A549 (cell line): ENCODE measurements around the gene OCRL. TPM values are rescaled to one million over a fixed set of nuclear protein-coding genes. Genes with fewer than 3 reads are reported as not detected.
"Not testable (repeated sequence)": the region's sequence is repeated elsewhere in the genome, so short reads cannot be mapped to it uniquely, and the experiment has no call there.

ENCODE experiments used
- ATAC-seq, 2 experiments: fragments of 200-7000 bp in 1 of 2; fragments of >200 bp in 1 of 2; cut with Nextera tagmentation in 1 of 2; cut with Tn5 transposase in 1 of 2; 3 replicates each; pipeline versions ENCODE4 v1.8.0 to v1.9.1; 2018 to 2020; ENCODE audit warnings: mild to moderate bottlenecking in 1 of 2, moderate library complexity in 1 of 2
- CTCF ChIA-PET: fragments of 300-600 bp; sonication (Branson Sonifier 250); formaldehyde crosslinking; extraction: SDS; loops from one replicate; lab custom pipeline; 2021; ENCODE audit warnings: antibody characterized with exemption, inconsistent platforms; lab: Yijun Ruan, JAX
- POLR2A ChIA-PET: fragments of 350-600 bp; formaldehyde crosslinking; extraction: SDS; loops from one replicate; lab custom pipeline; 2021; ENCODE audit warnings: antibody characterized with exemption, inconsistent platforms; lab: Yijun Ruan, JAX
- DNase-seq, 2 experiments: peaks; one replicate each; pipeline versions ENCODE4 v3.0.0 to v3.0.0-alpha.2; 2011 to 2016; ENCODE audit warnings: low read depth in 1 of 2, low spot score in 1 of 2
- FAIRE-seq: peaks from 2 replicates; lab custom pipeline; 2011; peaks lifted over from hg19 to GRCh38; lab: Jason Lieb, UNC
- H3K27ac ChIP-seq, 2 experiments: fragments of >200 bp; sonication (Bioruptor Twin); formaldehyde crosslinking; 3 replicates each; pipeline ENCODE4 v1.5.1; 2016 to 2017
- H3K4me1 ChIP-seq: fragments of >200 bp; sonication (Bioruptor Twin); formaldehyde crosslinking; 3 replicates; pipeline ENCODE4 v1.6.1; 2016
- H3K4me2 ChIP-seq: fragments of >200 bp; sonication (Bioruptor Twin); formaldehyde crosslinking; 3 replicates; pipeline ENCODE4 v1.6.1; 2016
- H3K4me3 ChIP-seq: fragments of >200 bp; sonication (Bioruptor Twin); formaldehyde crosslinking; 3 replicates; pipeline ENCODE4 v1.5.1; 2016
- H3K9me3 ChIP-seq: fragments of >200 bp; sonication (Bioruptor Twin); formaldehyde crosslinking; 3 replicates; pipeline ENCODE4 v1.6.1; 2016
- ATOH8 ChIP-seq: fragments of 250-450 bp; sonication (Bioruptor Pico); IDR thresholded peaks from 2 replicates; pipeline ENCODE4 v1.5.0; 2020; ENCODE audit warnings: low read depth, mild to moderate bottlenecking, moderate library complexity
- BCL3 ChIP-seq: fragments of >200 bp; sonication (Bioruptor Twin); formaldehyde crosslinking; IDR thresholded peaks from 3 replicates; pipeline ENCODE4 v1.6.1; 2016
- CBX2 ChIP-seq: fragments of 200-600 bp; sonication (generic); IDR thresholded peaks from 2 replicates; pipeline ENCODE4 v1.6.1; 2016; ENCODE audit warnings: low read depth, mild to moderate bottlenecking, borderline replicate concordance
- ELK1 ChIP-seq: fragments of 150-350 bp; IDR thresholded peaks from 2 replicates; pipeline ENCODE4 v1.6.1; 2014; ENCODE audit warnings: low read depth, mild to moderate bottlenecking, low read length
- EP300 ChIP-seq, 2 experiments: fragments of >200 bp; sonication (Bioruptor Twin); formaldehyde crosslinking; IDR thresholded peaks; 2 replicates in 1 of 2; 3 replicates in 1 of 2; pipeline ENCODE4 v1.6.1; 2016 to 2017
- ESRRA ChIP-seq: fragments of 150-350 bp; IDR thresholded peaks from 2 replicates; pipeline ENCODE4 v1.6.1; 2014; ENCODE audit warnings: mild to moderate bottlenecking, low read length, borderline replicate concordance
- FOSB ChIP-seq: fragments of 250-450 bp; sonication (Bioruptor Pico); IDR thresholded peaks from 2 replicates; pipeline ENCODE4 v1.5.0; 2020; ENCODE audit warnings: mild to moderate bottlenecking, moderate library complexity
- FOSL2 ChIP-seq, 2 experiments: fragments of 450-650 bp in 1 of 2; fragments of >200 bp in 1 of 2; sonication (Bioruptor Twin) in 1 of 2; formaldehyde crosslinking; IDR thresholded peaks; 2 replicates each; pipeline versions ENCODE4 v1.5.0 to v1.6.1; 2016 to 2020; ENCODE audit warnings: mild to moderate bottlenecking in 1 of 2, moderate library complexity in 1 of 2
- FOXS1 ChIP-seq: fragments of 250-450 bp; sonication (Bioruptor Pico); IDR thresholded peaks from 2 replicates; pipeline ENCODE4 v1.5.0; 2020; ENCODE audit warnings: mild to moderate bottlenecking, moderate library complexity
- HDAC2 ChIP-seq: fragments of 200-600 bp; sonication (generic); IDR thresholded peaks from 2 replicates; pipeline ENCODE4 v1.6.1; 2016
- HEYL ChIP-seq: fragments of 250-450 bp; sonication (Bioruptor Pico); IDR thresholded peaks from 2 replicates; pipeline ENCODE4 v1.8.0; 2021; ENCODE audit warnings: mild to moderate bottlenecking, moderate library complexity
- HOXB13 ChIP-seq: fragments of 250-450 bp; sonication (Bioruptor Pico); IDR thresholded peaks from 2 replicates; pipeline ENCODE4 v1.5.0; 2020; ENCODE audit warnings: low read depth, mild to moderate bottlenecking, moderate library complexity
- JUN ChIP-seq, 2 experiments: fragments of >200 bp; sonication (Bioruptor Twin); formaldehyde crosslinking; IDR thresholded peaks; 2 replicates in 1 of 2; 3 replicates in 1 of 2; pipeline ENCODE4 v1.6.1; 2016 to 2017
- JUNB ChIP-seq: fragments of >200 bp; sonication (Bioruptor Twin); formaldehyde crosslinking; IDR thresholded peaks from 2 replicates; pipeline ENCODE4 v1.6.1; 2016
- MAZ ChIP-seq: fragments of 150-350 bp; IDR thresholded peaks from 2 replicates; pipeline ENCODE4 v1.6.1; 2014; ENCODE audit warnings: antibody characterized with exemption, low read depth, low read length, borderline replicate concordance
- NR3C1 ChIP-seq: fragments of >200 bp; sonication (Bioruptor Twin); formaldehyde crosslinking; IDR thresholded peaks from 3 replicates; pipeline ENCODE4 v1.6.1; 2017
- POLR2AphosphoS2 ChIP-seq: conservative IDR thresholded peaks from 2 replicates; pipeline ENCODE4 v1.6.1; 2012; ENCODE audit warnings: low read length, improper control_type of control experiment, inconsistent platforms
- REST ChIP-seq: fragments of 200-600 bp; sonication (generic); IDR thresholded peaks from 2 replicates; pipeline ENCODE4 v1.6.1; 2016; ENCODE audit warnings: antibody characterized with exemption, mild to moderate bottlenecking, moderate library complexity
- RFX5 ChIP-seq: fragments of 450-650 bp; IDR thresholded peaks from 2 replicates; pipeline ENCODE4 v1.7.1; 2014; ENCODE audit warnings: antibody characterized with exemption, mild to moderate bottlenecking, moderate library complexity
- RNF2 ChIP-seq: fragments of 200-600 bp; sonication (generic); IDR thresholded peaks from 2 replicates; pipeline ENCODE4 v1.6.1; 2016; ENCODE audit warnings: low read depth, mild to moderate bottlenecking, antibody characterized with exemption, moderate library complexity, borderline replicate concordance
- SREBF2 ChIP-seq: fragments of 450-650 bp; IDR thresholded peaks from 2 replicates; pipeline ENCODE4 v1.6.1; 2014; ENCODE audit warnings: mild to moderate bottlenecking, moderate library complexity
- TFCP2L1 ChIP-seq: fragments of 250-450 bp; sonication (Bioruptor Pico); IDR thresholded peaks from 2 replicates; pipeline ENCODE4 v1.5.0; 2021; ENCODE audit warnings: mild to moderate bottlenecking
- TP53 ChIP-seq: fragments of 250-450 bp; sonication (Bioruptor Pico); IDR thresholded peaks from 2 replicates; pipeline ENCODE4 v1.5.0; 2021; ENCODE audit warnings: mild to moderate bottlenecking, moderate library complexity
- ZC3H11A ChIP-seq: fragments of 450-650 bp; IDR thresholded peaks from 2 replicates; pipeline ENCODE4 v1.6.1; 2014; ENCODE audit warnings: antibody characterized with exemption, mild to moderate bottlenecking
- ZFP36 ChIP-seq: fragments of 450-650 bp; IDR thresholded peaks from 2 replicates; pipeline ENCODE4 v1.6.1; 2014; ENCODE audit warnings: borderline replicate concordance; ENCODE audit not compliant: partially characterized antibody
- ZNF302 ChIP-seq: fragments of 250-450 bp; sonication (Bioruptor Pico); IDR thresholded peaks from 2 replicates; pipeline ENCODE4 v1.9.0; 2021; ENCODE audit warnings: inconsistent platforms, mild to moderate bottlenecking, moderate library complexity
- WGBS: methylation state at CpG from one replicate; pipeline ENCODE4 v1.1.6; 2017; ENCODE audit errors: missing lambda C conversion rate; 5-methylcytosine and 5-hydroxymethylcytosine counted together
- polyA plus RNA-seq, 4 experiments: library from polyadenylated mRNA; depleted of rRNA in 3 of 4; stranded (reverse); fragments of >200 nt; fragmentation: RNase III in 1 of 4; extraction: RNeasy Plus Mini Kit Qiagen cat#74134 plus additional on column Dnase treatment in 1 of 4; gene quantifications; 2 replicates in 3 of 4; 3 replicates in 1 of 4; pipeline ENCODE4 v1.2.3, GENCODE V29; 2011 to 2017

Gene OCRL
- polyA plus RNA-seq, 2 of the 4 experiments (the other 2 are of a cell fraction) = 22.4 to 49.0 TPM

- WGBS = 75% methylated on average over 3 of the region's 3 CpGs
- ATAC-seq (no peak), DNase-seq (no peak), FAIRE-seq (no peak)
- H3K4me1 ChIP-seq = no peaks in the 10 kb centered on the region
- H3K27ac ChIP-seq = no peak overlapping the region
- TF ChIP-seq ELK1 = no peak
- no peak for TF ChIP-seq ZFP36
- TF ChIP-seq BCL3 = no peak
- no peak for TF ChIP-seq HDAC2
- TF ChIP-seq POLR2AphosphoS2 = no peak
- no peak for TF ChIP-seq TFCP2L1
- TF ChIP-seq ESRRA = no peak
- TF ChIP-seq TP53 = no peak
- no peak for TF ChIP-seq ZNF302 (CRISPR knock-in tag)
- TF ChIP-seq HOXB13 (CRISPR knock-in tag) = no peak
- no peak for TF ChIP-seq CBX2
- no peak for TF ChIP-seq HEYL (CRISPR knock-in tag)
- CTCF ChIA-PET = interaction anchor here (0.6 kb wide), 1 partner anchor 227 kb away, joined by 3 read pairs; no protein-coding TSS in a partner anchor
- no peaks in the 10 kb centered on the region for H3K9me3 ChIP-seq
- POLR2A ChIA-PET = no interaction called here
- no peak overlapping the region for H3K4me2 ChIP-seq
- H3K4me3 ChIP-seq = no peak overlapping the region
Measured at GRCh38 chrX:129553619-129554288, 13.7 kb downstream of the OCRL start.

- 95% methylated on average over 8 of the region's 8 CpGs for WGBS
- H3K4me2 ChIP-seq, H3K4me3 ChIP-seq, POLR2A ChIA-PET, H3K27ac ChIP-seq, H3K4me1 ChIP-seq, FAIRE-seq, ATAC-seq, CTCF ChIA-PET, H3K9me3 ChIP-seq: not testable (repeated sequence)
- DNase-seq = peak in 1 of 2 experiments; percentile 13
- TF ChIP-seq ZC3H11A = peak; percentile 83
Measured at GRCh38 chrX:129554816-129555215, 14.8 kb downstream of the OCRL start.

GRCh38 chrX:129556806-129557315 is 16.8 kb downstream of the OCRL start:
- Histone ChIP-seq H3K4me2 (no peak overlapping the region), H3K4me3 (no peak overlapping the region), H3K4me1 (no peaks in the 10 kb centered on the region), H3K27ac (no peak overlapping the region), H3K9me3 (no peaks in the 10 kb centered on the region)
- DNase-seq (no peak), ATAC-seq (no peak), FAIRE-seq (no peak)
- WGBS = 94% methylated on average over 5 of the region's 5 CpGs
- ChIA-PET CTCF (interaction anchor here (1.1 kb wide), 1 partner anchor 23 kb away, joined by 3 read pairs; no protein-coding TSS in a partner anchor), POLR2A (no interaction called here)
- TF ChIP-seq FOSL2 (IDR thresholded peaks at IDR 0.05) (no peak), FOSL2 (CRISPR knock-in tag; IDR thresholded peaks at IDR 0.05) (no peak), ZC3H11A (no peak), FOXS1 (CRISPR knock-in tag) (no peak), EP300 (IDR thresholded peaks at IDR 0.05) (no peak), SREBF2 (no peak), RFX5 (no peak), JUNB (no peak), REST (no peak), MAZ (no peak), RNF2 (no peak), FOSB (CRISPR knock-in tag) (no peak), TP53 (no peak), ATOH8 (CRISPR knock-in tag) (no peak), JUN (IDR thresholded peaks at IDR 0.05) (no peak), NR3C1 (no peak)
